Brain pericyte (primary cell): ENCODE measurements around the gene CCDC124.

ENCODE experiments used
- DNase-seq: peaks from one replicate; pipeline ENCODE4 v3.0.0-alpha.2; 2012; ENCODE audit warnings: low read depth, low spot score

Gene CCDC124

DNA sequence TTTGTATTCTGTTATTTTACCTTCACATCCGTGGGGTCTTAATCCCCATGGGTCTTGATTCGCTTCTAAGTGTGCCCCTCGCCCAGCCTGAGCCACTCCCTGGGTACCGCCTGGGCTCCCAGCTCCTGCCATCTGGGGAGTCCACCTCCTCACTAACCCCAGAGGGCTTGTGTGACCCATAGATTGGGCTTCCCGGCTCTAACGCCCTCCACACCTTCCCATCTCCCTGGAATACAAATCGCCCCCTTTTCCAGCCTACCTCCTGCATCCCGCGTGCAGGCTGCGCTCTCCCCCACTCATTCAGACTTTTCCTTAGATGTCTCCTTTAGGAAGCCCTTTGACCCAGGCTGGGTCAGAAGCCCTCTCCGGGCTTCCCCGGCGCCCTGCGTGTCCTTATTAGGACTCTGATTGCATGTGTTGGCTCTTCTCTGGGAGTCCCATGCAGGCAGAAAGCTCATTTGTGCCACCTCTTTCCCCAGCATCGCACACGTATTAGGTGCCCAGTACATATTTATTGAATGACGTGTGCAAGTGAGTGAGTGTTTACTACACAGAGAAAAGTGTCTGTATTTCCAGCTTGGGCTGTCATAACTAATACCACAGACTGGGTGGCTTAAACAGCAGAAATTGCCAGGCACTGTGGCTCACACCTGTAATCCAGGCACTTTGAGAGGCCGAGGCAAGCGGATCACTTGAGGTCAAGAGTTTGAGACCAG, 757 bp downstream of the CCDC124 start:
- DNase-seq = no peak

DNA sequence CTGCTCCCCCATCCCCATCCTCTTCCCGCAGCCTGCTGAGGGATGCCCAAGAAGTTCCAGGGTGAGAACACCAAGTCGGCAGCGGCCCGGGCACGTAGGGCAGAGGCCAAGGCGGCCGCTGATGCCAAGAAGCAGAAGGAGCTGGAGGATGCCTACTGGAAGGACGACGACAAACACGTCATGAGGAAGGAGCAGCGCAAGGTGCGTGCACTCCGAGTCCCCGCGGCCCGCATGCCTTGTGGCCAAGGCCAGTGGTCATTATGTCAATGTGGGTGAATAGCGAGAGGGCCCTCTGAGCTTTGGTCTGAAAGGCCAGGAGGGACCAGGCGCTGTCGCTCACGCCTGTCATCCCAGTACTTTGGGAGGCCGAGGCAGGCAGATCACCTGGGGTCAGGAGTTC, 3.6 kb downstream of the CCDC124 start:
- no peak for DNase-seq

DNA sequence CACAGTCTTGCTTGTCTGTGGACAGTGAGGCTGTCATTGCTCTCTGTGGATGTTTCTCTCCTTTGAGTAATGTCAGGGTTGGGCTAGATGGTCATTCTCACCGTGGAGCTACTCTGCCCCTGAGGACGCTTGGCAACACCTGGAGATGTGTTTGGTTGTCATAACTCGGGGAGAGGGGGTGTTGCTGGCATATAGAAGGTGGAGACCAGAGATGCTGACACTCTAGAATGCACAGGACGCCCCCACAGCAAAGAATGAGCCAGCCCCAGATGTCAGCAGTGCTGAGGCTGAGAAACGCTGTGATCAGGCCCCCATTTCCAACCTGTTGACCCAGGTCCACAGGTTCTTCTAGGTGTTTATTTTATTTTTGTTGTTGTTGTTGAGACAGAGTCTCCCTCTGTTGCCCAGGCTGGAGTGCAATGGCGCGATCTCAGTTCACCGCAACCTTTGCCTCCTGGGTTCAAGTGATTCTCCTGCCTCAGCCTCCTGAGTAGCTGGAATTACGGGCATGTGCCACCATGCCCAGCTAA, 4.6 kb downstream of the CCDC124 start:
- DNase-seq = no peak

DNA sequence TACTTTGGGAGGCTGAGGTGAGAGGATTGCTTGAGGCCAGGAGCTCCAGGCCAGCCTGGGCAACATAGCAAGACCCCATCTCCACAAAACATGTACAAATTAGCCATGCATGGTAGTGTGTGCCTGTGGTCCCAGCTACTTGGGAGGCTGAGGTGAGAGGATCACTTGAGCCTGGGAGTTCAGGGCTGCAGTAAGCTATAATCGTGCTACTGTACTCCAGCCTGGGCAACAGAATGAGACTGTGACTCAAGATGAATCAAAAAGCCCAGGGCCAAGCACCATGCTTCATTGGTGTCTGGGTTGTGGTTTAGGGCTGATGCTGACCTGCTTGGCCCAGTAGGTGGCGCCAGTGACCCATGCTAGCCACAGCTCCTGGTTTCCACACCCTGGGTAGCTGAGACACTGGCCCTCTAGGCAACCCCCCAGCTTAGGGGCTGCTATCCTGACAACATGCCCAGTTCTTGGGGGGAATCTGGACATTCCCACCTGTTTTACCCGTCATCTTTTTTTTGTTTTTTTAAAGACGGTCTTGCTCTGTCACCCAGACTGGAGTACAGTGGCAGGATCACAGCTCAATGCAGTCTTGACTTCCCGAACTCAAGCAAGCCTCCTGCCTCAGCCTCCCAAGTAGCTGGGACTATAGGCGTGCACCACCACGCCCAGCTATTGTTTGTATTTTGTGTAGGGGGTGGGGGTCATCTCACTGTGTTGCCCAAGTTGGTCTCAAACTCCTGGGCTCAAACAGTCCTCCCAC, 5.5 kb downstream of the CCDC124 start:
- peak; percentile 18 for DNase-seq

DNA sequence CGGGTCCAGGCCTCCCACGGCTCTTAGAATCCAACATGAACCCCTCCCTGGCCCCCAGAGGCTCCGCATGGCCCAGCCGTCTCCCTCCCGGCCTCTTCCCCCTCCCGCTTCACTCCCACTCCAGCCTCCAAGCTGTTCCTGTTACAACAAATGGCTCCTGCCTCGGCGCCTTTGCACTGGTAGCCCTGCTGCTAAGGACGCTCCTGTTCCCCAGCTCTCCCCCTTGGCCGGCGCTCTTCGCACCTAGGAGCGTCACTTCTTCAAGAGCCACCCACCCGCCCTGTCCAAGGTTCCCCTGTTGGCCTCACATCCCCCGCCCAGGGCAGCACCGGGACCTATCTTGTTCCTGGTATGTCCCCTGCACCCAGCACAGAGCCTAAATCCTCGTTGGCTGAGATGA, 9.4 kb downstream of the CCDC124 start:
- DNase-seq = no peak

DNA sequence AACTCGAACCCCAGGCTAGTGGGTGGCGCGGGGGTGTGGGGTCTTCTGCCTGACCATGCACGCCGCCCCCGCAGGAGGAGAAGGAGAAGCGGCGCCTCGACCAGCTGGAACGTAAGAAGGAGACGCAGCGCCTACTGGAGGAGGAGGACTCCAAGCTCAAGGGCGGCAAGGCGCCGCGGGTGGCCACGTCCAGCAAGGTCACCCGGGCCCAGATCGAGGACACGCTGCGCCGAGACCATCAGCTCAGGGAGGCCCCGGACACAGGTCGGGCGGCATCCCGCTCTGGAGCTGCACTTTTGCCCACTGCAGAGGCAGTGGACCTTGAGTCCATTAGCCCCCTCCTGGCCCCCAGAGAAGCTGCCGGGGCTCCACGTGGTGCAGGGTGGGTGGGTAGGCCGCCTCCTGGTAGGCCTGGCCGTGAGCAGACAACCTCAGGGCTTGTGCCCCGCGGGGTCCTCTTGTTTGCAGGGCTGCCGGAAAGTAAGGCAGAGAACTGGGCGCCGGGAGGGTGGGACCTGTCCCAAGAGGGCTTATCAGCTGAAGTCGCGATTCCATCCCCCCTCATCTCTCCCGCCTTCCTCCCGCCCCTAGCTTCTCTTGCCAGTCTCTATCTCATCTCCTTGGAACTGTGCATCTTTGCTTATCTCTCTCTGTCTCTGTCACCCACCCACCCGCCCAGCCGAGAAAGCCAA, 9.9 kb downstream of the CCDC124 start:
- DNase-seq = no peak

DNA sequence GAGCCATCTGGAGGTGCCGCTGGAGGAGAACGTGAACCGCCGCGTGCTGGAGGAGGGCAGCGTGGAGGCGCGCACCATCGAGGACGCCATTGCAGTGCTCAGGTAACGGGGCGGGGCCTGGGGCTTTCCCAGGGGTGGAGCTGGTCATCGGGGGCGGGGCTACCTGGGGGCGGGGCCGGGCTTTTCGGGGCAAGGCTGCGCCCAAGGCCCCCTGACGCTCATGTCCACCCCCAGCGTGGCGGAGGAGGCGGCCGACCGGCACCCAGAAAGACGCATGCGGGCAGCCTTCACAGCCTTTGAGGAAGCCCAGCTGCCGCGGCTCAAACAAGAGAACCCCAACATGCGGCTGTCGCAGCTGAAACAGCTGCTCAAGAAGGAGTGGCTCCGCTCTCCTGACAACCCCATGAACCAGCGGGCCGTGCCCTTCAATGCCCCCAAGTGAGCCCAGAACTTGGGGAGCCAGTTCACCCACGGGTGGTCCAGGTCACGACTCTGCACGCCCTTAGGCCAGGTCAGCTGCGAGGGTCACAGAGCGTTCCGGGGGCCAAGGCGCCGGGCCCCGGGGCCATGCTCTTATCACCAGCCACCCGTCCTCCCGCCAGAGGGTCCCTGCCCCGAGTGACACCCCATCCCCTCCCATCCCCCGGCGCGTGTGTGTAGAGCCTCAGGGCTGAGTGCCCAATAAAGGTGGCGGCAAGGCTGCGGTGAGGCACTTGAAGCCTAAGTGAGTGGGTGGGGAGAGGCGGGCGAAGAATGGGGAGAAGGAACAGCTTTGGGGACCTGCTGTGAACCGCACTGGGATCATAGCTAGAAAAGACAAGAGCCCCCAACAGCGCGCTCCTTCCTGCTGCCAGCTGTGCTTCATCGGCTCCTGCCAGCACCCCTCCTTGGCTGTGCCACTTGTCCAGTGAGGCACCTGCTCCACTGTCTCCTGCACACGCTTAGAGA, 10.7 kb downstream of the CCDC124 start:
- DNase-seq = no peak

DNA sequence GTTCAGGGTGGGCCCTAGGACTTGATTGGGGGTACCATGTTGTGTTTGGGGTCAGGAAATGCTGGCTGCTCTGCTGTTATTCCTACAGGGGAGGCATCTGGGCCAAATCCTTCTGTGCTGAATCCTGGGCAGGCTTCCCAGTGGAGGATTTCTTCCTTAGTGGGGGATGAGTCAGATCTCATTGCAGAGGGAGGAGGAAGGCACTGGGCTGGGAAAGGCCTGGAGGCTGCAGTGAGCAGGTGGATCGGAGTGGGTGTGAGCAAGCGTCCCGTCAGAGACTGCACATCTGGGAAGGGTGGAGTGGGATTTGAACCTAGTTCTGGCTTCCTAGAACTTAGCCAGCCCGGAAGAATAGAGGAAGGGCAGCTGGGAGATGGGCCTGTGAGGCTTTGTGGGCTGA, 11.5 kb downstream of the CCDC124 start:
- DNase-seq = no peak

DNA sequence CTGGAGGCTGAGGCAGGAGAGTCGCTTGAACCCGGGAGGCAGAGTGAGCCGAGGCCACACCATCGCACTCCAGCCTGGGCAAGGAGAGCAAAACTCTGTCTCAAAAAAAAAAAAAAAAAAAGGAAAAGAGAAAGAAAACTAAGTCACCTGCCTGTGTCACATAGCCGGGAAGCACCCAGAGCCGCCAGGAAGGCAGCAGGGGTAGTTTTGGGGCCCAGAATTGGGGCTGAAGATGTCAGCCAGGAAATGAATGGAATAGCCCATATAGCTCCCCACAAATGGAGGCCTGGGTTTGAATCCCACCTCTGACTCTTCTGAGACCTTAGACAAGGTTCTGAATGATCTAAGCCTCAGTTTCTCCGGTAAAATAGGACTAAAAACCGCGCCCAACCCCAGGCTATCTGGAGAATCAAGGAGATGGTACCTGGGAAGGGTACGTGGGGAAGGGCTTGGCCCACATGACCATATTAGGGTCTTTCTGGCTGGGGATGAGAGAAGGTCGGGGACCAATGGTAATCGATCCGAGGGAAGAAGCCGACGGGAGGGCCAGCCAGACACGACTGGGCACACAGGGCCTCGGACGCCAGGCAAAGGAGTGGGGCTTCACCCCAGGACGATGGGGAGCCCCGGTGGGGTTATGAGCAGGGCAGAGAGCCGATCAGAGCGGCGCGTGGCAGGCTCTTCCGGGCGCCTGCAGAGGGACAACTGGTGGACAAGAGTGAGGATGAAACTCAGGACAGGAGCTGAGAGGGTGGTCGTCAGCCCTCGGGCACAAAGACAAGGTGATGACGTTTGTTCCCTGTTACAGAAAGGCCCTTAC, 14.4 kb downstream of the CCDC124 start:
- no peak for DNase-seq

DNA sequence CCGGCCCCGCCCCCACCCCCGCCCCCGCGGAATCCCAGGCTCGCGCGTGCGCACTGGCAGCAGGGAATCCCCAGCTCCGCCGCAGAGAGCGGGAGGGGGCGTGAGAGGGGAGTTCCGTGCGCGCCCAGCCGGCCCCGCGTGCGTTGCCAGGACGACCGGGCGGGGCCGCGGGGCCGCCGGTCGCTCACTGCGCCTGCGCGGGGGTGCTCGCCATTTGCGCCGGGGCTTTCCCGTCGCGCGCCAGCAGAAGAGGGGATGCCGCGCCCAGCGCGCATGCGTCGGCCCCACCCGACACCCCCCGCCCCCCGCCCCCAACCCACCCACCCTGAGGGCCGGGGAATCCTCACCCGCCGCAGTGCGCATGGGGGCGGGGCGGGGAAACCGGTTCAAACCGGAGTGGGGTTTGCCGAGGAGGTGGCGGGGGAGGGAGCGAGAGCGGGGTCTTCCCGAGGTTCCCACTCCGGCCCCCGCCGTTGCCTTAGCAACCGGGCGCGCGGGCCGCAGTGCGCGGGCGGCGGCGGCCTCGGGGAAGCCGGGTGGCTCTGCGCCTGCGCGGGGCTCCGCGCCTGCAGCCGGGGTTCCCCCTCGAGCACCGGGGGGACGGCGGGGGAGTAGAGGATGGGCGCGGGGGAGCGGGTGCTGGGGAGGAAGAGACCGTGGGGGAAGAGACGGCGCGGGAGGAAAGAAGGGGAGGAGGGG, 15.1 kb downstream of the CCDC124 start:
- DNase-seq = peak; percentile 20

DNA sequence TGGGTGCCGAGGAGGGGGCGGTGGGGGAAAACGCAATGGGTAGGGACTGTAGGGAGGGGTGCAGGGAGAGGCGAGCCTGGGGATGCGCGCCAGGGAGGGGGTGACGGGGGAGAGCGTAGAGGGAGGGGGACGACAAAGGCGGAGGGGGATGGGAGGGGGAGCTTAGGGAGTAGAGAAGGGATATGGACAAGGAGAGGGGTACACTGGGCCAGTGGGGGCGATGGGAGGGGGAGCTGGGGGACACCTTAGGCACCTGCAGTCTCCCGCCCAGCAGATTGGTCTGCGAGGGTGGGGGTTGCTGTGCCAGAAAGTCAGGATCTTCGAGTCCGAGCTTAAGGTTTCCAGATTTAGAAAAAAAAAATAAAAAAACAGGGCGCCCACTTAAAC, 15.7 kb downstream of the CCDC124 start:
- DNase-seq = no peak

DNA sequence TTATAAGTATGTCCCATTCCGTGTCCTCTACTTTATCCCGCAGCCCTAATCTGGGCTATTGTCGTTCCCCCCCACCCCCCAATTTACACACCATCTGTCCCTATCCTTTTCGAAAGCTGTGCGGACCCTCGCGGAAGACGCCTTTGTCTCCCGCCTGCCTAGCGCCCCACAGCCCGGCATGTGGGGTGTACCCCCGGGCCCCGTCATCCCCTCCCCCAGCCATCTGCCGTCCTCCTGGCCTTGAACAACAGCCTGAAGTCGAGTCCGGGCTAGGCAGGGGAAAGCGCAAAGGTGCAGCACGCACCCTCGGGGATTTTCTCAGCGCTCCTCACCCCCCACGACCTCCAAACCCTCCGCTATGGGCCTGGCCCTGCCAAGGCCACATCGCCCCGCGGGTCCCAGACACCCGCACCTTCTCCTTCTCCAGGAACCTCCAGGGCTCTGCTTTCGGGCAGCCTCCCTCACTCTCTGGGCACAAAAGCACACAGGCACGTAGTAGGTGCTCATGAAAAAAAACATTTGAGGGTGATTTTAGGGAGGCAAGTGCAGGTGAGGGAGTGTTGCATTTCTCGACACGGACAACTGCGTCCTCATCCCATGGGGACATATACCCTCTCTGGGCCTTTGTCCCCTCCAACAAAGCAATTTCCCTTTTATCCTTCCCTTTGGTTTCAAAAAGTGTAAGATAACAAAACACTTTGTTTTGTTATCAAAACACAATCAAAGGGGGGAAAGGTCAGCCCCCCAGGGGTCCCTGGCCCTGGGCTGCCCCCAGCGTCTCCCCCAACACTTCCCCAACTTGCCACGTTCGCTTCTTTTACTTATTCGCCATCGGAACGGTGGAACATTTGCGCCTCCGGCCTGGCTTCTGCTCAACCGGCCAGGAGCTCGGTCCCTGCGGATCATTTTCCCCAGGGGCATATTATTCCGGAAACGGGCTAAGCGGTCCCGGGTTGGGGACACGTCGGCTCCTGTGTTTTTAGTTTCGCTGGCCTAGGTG, 16.4 kb downstream of the CCDC124 start:
- no peak for DNase-seq

DNA sequence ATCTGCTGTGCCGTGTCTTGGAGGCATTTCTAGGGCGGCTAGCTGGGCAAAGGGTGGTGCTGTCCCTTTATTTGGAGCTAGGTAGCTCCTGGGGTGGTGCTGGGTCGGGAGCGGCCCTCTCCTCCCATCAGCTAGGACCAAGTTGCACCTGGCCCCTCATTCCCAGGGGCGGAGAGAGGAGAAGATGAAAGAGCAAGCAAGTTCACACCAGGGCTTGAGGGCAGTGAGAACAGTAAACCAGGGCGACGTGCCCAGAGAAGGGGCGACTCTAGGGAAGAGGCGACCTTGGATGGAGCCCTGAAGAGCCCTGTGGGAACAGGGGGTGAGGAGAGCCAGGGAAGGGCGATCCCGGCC, 17.1 kb downstream of the CCDC124 start:
- DNase-seq = no peak

DNA sequence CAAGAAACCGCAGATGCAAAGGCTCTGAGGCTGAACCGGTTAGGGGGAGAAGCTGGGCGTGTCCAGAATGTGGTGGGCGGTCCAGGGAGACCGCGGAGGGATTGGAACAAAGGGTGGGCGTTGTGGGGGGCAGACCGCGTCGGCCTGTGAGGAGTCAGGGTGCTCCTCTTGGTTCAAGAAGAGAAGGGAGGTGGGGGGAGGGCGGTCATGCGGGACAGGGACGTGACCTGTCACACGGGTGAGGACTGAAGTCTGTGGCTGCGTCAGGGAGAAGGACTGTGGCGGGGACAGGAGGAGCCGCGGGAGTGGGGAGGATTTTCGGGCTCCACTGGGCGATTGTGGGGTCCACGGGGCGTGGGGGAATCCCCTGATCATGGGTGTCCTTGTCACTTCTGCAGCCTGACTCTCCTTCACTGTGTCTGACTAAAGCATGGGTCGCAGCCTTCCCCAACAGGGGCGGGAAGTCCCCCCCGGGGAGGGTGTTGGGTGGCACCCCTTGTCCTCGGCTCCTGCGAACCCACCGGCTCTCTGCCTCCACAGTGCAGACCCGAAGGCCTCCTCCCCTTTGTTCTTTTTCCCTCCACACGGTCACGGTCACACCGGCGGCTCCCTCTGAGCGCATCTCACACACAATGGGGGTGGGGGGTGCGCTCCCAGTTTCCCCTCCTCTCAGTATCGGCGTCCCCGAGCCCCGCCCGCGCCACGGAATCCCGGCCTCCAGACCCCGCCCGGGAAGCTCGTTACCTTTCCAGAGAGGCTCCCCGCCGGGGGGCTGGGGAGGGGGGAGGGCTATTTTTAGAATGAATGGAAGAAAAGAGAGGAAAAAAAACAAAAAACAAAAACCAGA, 17.7 kb downstream of the CCDC124 start:
- no peak for DNase-seq

DNA sequence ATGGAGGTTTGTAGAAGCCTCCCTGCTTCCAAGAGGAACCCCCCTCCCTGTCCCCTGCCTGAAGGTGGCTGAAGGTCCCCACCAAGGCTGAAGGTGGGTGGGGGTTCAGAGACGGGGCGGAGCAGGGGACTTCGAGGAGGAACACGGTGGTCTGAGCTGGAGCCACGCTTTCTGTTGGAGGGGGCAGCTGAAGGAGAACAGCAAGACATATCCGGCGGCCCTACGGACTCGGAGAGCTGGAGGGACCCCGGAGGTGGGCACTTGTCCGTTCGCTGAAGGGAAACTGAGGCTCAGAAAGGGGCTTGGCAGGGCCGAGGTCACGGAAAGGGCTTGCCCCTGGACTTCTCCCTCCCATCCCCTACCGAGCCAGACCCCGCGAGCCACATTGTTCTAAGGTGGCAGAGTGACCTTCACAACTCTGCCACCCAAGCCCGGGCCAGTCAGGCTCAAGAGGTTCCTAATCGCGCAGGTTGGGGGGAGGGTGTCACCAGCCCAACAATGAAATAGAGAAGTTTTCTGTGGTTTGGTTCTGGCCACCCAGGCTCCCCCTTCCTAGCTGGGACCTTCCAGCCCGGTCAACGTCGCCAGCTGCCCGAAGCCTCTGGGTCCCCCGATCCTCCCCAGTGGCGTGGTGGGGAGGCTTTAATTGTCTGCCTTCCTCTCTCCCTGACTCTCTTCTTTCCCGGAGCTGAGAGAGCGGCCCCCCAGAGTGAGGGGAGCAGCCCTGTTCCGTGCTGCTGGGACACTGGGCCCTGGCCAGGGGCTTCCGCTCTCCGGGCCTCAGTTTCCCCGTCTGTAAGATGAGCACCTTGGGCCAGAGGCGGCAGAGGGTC, 18.6 kb downstream of the CCDC124 start:
- no peak for DNase-seq

DNA sequence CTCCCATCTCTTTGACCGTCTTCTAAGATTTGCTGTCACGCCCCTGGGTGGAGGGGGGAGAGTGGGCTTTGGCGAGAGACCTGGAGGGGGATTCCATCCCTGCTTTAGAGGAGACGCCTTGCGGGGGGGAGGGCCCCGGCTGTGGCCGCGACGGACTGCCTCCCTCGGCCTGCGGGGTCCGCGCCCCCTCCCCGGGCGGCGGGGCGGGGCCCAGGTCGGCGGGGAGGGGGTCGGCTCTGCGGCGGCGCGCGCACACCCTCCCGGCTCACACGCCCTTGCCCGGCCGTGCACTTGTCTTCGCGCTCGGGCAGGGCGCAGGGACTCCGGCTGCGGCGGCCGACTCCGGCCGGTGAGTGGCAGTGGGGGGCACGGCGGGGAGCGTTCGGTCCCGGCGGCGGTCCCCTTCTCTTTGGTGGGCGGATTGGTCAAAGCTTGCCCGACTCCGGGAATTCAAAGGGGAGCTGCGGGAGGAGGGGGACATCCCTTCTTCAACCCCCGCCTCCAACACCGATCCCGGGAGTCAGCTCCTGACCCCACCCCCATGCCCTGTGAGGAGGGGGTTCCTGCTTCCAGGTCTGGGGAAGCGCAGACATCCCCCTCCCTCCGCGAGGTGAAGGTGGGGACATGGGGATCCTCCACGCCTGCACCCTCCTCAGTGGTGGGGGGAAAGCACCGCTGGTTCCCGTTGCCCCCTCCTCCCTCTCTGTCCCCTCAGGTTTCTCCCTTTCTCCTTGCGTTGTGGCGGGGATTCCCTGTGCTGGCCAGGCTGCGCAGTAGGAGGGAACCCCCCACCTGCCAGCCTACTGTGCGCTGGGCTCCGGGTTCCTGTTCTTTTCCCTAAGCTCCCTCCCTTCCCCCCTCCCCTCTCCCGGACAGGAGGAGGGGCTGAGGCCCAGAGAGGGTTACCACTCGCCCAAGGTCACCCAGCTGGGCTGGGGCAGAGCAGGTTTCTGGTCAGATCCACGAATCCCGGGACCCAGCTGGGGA, 19.5 kb downstream of the CCDC124 start:
- DNase-seq = no peak
